Choroid plexus epithelial cell (primary cell): ENCODE results near the gene PTGFRN.

ENCODE experiments used
- DNase-seq: peaks from one replicate; pipeline ENCODE4 v3.0.0-alpha.2; 2010; ENCODE audit warnings: low read depth
- H3K4me3 ChIP-seq: 2 replicates; pipeline ENCODE4 v1.5.1; 2011; ENCODE audit warnings: low read depth, mild to moderate bottlenecking, control low read depth, low read length, moderate library complexity
- TF ChIP-seq, protein P1 (sequence below): conservative IDR thresholded peaks from 2 replicates; pipeline ENCODE4 v1.5.1; 2011; ENCODE audit warnings: low read depth, mild to moderate bottlenecking, control low read depth, inconsistent platforms, low read length, moderate library complexity

PTGFRN gene

GRCh38 chr1:116895073-116895472, 14.6 kb upstream of the PTGFRN start:
- H3K4me3 ChIP-seq = no peak overlapping the region
- no peak for DNase-seq
- TF ChIP-seq, protein P1, sequence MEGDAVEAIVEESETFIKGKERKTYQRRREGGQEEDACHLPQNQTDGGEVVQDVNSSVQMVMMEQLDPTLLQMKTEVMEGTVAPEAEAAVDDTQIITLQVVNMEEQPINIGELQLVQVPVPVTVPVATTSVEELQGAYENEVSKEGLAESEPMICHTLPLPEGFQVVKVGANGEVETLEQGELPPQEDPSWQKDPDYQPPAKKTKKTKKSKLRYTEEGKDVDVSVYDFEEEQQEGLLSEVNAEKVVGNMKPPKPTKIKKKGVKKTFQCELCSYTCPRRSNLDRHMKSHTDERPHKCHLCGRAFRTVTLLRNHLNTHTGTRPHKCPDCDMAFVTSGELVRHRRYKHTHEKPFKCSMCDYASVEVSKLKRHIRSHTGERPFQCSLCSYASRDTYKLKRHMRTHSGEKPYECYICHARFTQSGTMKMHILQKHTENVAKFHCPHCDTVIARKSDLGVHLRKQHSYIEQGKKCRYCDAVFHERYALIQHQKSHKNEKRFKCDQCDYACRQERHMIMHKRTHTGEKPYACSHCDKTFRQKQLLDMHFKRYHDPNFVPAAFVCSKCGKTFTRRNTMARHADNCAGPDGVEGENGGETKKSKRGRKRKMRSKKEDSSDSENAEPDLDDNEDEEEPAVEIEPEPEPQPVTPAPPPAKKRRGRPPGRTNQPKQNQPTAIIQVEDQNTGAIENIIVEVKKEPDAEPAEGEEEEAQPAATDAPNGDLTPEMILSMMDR = no peak

- no peak for DNase-seq
- TF ChIP-seq, protein P1 = no peak
- no peak overlapping the region for H3K4me3 ChIP-seq
These were observed 10.2 kb upstream of the PTGFRN start for GRCh38 chr1:116899529-116899928.

DNA sequence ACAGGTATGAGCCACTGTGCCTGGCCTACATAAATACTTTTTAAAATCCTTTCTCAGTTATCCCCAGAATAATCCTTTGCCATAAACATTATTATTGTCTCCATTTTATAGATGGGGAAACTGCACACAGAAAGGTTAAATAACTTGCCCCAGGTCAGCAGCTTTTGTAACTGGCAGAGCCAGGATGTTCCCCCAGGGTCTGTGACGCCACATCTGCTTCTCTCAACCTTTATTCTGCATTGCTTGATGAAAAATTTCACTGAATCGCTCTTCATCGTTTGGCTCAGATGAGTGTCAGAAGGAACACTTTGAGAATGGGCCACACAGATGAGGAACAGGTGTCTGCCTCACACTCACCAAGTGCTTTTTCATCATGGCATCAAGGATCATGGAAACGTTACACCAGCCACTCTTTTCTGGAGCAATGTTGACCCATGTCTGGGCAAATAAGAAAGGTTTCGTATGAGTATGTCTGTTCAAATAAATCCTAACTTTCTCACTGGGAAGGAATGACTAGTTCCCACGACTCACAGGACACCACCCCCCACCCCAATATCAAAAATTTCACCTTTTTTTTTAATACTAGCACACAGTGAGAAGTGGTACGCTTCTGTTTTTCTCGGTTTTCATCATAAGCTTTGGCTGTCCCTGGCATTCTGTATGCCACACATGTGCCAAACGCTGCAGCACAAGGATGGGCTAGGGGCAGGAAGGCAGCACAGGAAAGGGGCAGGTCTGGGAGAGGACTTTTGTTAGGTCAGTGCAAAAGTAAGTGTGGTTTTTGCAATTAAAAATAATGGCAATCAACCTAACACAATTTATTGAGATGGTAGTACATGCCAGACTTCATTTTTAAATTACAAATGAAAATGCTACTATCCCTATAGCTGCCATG, 9.0 kb upstream of the PTGFRN start:
- no peak overlapping the region for H3K4me3 ChIP-seq
- no peak for DNase-seq
- TF ChIP-seq, protein P1 = no peak

DNA sequence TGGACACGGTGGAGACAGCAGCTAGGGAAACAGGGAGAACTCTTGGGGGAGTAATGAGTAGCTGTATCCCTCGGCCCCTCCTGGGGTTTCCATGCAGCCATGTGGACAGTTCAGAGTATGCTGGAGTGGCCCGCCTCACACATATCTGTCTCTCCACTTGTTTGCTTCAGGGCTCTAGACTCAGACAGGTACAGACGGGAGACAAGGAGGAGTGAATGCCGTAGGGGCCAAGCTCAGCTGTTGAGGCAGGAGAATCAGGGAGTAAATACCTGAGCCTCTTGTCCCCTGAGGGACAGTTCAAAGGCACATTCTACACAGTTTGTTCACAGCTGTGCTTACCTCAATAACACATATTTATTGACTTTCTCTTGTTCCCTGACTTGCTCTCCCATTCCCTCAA, 7.7 kb upstream of the PTGFRN start:
- TF ChIP-seq, protein P1 = no peak

GRCh38 chr1:116902723-116903383, 6.9 kb upstream of the PTGFRN start:
- TF ChIP-seq, protein P1 = no peak
- H3K4me3 ChIP-seq = no peak overlapping the region
- DNase-seq = no peak

More for the DNA sequence above, 7.7 kb upstream of the PTGFRN start:
- no peak overlapping the region for H3K4me3 ChIP-seq
- DNase-seq = no peak

- TF ChIP-seq, protein P1 = no peak
- no peak overlapping the region for H3K4me3 ChIP-seq
- DNase-seq = no peak
These were observed 4.9 kb upstream of the PTGFRN start for GRCh38 chr1:116904791-116905320.
